Measurements from ENCODE around the gene KSR2.

- no peak for TF ChIP-seq POLR2A (IDR thresholded peaks at IDR 0.05; ENCODE audit: low read depth)
- no peak for TF ChIP-seq CTCF (IDR thresholded peaks at IDR 0.05)
- TF ChIP-seq EP300 (IDR thresholded peaks at IDR 0.05): no peak
- TF ChIP-seq POLR2AphosphoS5 (IDR thresholded peaks at IDR 0.05): no peak
These were observed 133.6 kb downstream of the KSR2 start for GRCh38 chr12:117835156-117835555.
